CD14-positive monocyte (primary cell): ENCODE measurements around the gene PIK3C3. TPM values are rescaled to one million over a fixed set of nuclear protein-coding genes. Genes with fewer than 3 reads are reported as not detected.

Experiments
- DNase-seq, 3 donors: peaks; one replicate each; pipeline ENCODE4 v3.0.0-alpha.2; 2011 to 2022
- H2AFZ ChIP-seq: 2 replicates; pipeline ENCODE4 v1.6.0; 2012; ENCODE audit warnings: mild to moderate bottlenecking, low read depth, low read length, inconsistent platforms; ENCODE audit not compliant: insufficient read depth, poor library complexity, severe bottlenecking
- H3K27ac ChIP-seq, 2 donors: 1 replicate in 1 of 2; 2 replicates in 1 of 2; pipeline ENCODE4 v1.5.1; 2012 to 2013; ENCODE audit warnings: low read length in 2 of 2, control low read depth in 1 of 2, inconsistent platforms in 1 of 2, low read depth in 1 of 2, mild to moderate bottlenecking in 1 of 2
- H3K27me3 ChIP-seq, 2 donors: one replicate each; pipeline versions ENCODE4 v1.6.0 to v1.6.1; 2011 to 2013; ENCODE audit warnings: low read length in 2 of 2; ENCODE audit not compliant: control insufficient read depth in 2 of 2, insufficient read depth in 2 of 2
- H3K36me3 ChIP-seq, 2 donors: replicated peaks in 1 of 2; 1 replicate in 1 of 2; 2 replicates in 1 of 2; pipeline versions ENCODE4 v1.5.1 to v1.6.1; 2012 to 2013; ENCODE audit warnings: low read length in 2 of 2, control low read depth in 1 of 2, inconsistent platforms in 1 of 2, mild to moderate bottlenecking in 1 of 2; ENCODE audit not compliant: insufficient read depth in 2 of 2, control insufficient read depth in 1 of 2
- H3K4me1 ChIP-seq, 2 donors: 1 replicate in 1 of 2; 2 replicates in 1 of 2; pipeline versions ENCODE4 v1.5.1 to v1.6.1; 2012 to 2013; ENCODE audit warnings: low read length in 2 of 2, control low read depth in 1 of 2, inconsistent platforms in 1 of 2, mild to moderate bottlenecking in 1 of 2, moderate library complexity in 1 of 2; ENCODE audit not compliant: insufficient read depth in 2 of 2, control insufficient read depth in 1 of 2
- H3K4me2 ChIP-seq: replicated peaks from 2 replicates; pipeline ENCODE3; 2012; ENCODE audit warnings: low read length, moderate library complexity, mild to moderate bottlenecking; ENCODE audit not compliant: poor library complexity, severe bottlenecking; ENCODE audit errors: extremely low read depth
- H3K4me3 ChIP-seq, 3 experiments: fragments of 200-600 bp in 1 of 3; sonication (generic) in 1 of 3; replicated peaks in 1 of 3; 1 replicate in 2 of 3; 2 replicates in 1 of 3; pipeline ENCODE4 v1.5.1; 2011 to 2013; ENCODE audit warnings: low read length in 3 of 3, mild to moderate bottlenecking in 3 of 3, control low read depth in 2 of 3, low read depth in 2 of 3, inconsistent platforms in 1 of 3, moderate library complexity in 1 of 3
- H3K79me2 ChIP-seq: 2 replicates; pipeline ENCODE4 v1.6.0; 2012; ENCODE audit warnings: mild to moderate bottlenecking, control low read depth, inconsistent platforms, low read length, moderate library complexity; ENCODE audit not compliant: insufficient read depth
- H3K9ac ChIP-seq: 2 replicates; pipeline ENCODE4 v1.6.0; 2017; ENCODE audit warnings: low read length, mild to moderate bottlenecking; ENCODE audit not compliant: insufficient read depth, poor library complexity, severe bottlenecking
- H3K9me3 ChIP-seq, 2 donors: replicated peaks in 1 of 2; 1 replicate in 1 of 2; 2 replicates in 1 of 2; pipeline versions ENCODE4 v1.5.1 to v1.6.1; 2012 to 2013; ENCODE audit warnings: low read length in 2 of 2, control low read depth in 1 of 2; ENCODE audit not compliant: control insufficient read depth in 1 of 2, insufficient read depth in 1 of 2
- H4K20me1 ChIP-seq: 2 replicates; pipeline ENCODE4 v1.6.0; 2012; ENCODE audit warnings: mild to moderate bottlenecking, low read length, control low read depth, moderate library complexity; ENCODE audit not compliant: insufficient read depth
- H3K27ac Mint-ChIP-seq, 7 donors: one replicate each; pipeline ENCODE4 v1.8.0; 2020; ENCODE audit warnings: mild to moderate bottlenecking in 7 of 7, mixed read lengths in 7 of 7, moderate library complexity in 6 of 7, inconsistent platforms in 2 of 7
- H3K27me3 Mint-ChIP-seq, 3 donors: one replicate each; pipeline ENCODE4 v1.8.0; 2021 to 2022; ENCODE audit warnings: low read depth in 3 of 3, mild to moderate bottlenecking in 3 of 3, mixed read lengths in 3 of 3, moderate library complexity in 3 of 3, inconsistent platforms in 1 of 3
- H3K36me3 Mint-ChIP-seq, 2 donors: one replicate each; pipeline ENCODE4 v1.8.0; 2020; ENCODE audit warnings: mixed read lengths in 2 of 2, inconsistent platforms in 1 of 2, mild to moderate bottlenecking in 1 of 2
- H3K4me1 Mint-ChIP-seq: one replicate; pipeline ENCODE4 v1.8.0; 2020; ENCODE audit warnings: mild to moderate bottlenecking, mixed read lengths
- H3K4me3 Mint-ChIP-seq, 2 donors: one replicate each; pipeline ENCODE4 v1.8.0; 2020; ENCODE audit warnings: mild to moderate bottlenecking in 2 of 2, mixed read lengths in 2 of 2, moderate library complexity in 1 of 2
- H3K9me3 Mint-ChIP-seq, 7 donors: one replicate each; pipeline ENCODE4 v1.8.0; 2020 to 2022; ENCODE audit warnings: mixed read lengths in 7 of 7, mild to moderate bottlenecking in 6 of 7, moderate library complexity in 6 of 7, inconsistent platforms in 2 of 7
- WGBS: methylation state at CpG from one replicate; pipeline ENCODE4 v1.1.5; 2013; ENCODE audit warnings: missing lambda C conversion rate; ENCODE audit not compliant: insufficient coverage; 5-methylcytosine and 5-hydroxymethylcytosine counted together
- intact Hi-C, 2 donors: fragments of 100-400 bp; cut with micrococcal nuclease; formaldehyde crosslinking; loops; one replicate each; pipeline versions ENCODE4 v1.15.0 to v1.15.1; 2023
- polyA plus RNA-seq, 3 donors: library from polyadenylated mRNA; depleted of rRNA in 1 of 3; unstranded in 2 of 3; stranded (reverse) in 1 of 3; fragments of 300-500 nt in 2 of 3; fragments of >200 nt in 1 of 3; fragmentation: Illumina TruSeq in 2 of 3; gene quantifications; 1 replicate in 2 of 3; 2 replicates in 1 of 3; pipeline ENCODE4 v1.2.3, GENCODE V29; 2012 to 2021
- TF ChIP-seq, protein P1 (sequence below): fragments of 200-600 bp; IDR thresholded peaks from one replicate; pipeline ENCODE4 v1.8.0; 2022; ENCODE audit warnings: antibody characterized with exemption, mild to moderate bottlenecking

The PIK3C3 gene
- polyA plus RNA-seq, 3 donors, result 16.5 to 29.1 (median 25.9) TPM

DNA sequence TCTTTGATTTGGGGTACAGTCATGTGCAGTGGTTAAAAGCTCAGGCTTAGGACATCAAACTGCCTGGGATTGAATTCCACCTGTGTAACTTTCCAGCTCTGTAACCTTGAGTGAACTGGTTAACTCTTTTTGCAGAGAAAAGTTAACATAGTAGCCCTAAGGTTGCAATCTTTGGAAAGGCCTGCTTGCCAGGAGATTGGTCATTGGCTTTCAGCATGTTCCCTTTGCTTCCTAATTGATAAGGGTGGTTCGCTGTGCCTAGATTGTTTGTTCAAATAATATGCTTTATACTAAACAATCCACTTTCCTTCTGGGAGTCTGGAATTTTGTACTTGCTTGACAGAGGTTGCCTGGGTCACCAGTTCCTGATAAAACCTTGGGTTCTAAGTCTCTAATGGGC is 86.8 kb downstream of the PIK3C3 start:
- H3K36me3 ChIP-seq, result peaks cover 72 to 99% of the 10 kb centered on the region in 2 donors
- H3K79me2 ChIP-seq, result no peaks in the 10 kb centered on the region
- H3K9me3 ChIP-seq, result no peaks in the 10 kb centered on the region
- peak overlapping the region in 1 of 7 donors; percentile 26 for H3K27ac Mint-ChIP-seq
- no peaks in the 10 kb centered on the region for H3K4me1 ChIP-seq
- no peak overlapping the region for H3K4me2 ChIP-seq
- no peaks in the 10 kb centered on the region for H3K27me3 Mint-ChIP-seq
- H3K4me1 Mint-ChIP-seq, result no peaks in the 10 kb centered on the region
- intact Hi-C loops, result no loop called here
- TF ChIP-seq, protein P1, sequence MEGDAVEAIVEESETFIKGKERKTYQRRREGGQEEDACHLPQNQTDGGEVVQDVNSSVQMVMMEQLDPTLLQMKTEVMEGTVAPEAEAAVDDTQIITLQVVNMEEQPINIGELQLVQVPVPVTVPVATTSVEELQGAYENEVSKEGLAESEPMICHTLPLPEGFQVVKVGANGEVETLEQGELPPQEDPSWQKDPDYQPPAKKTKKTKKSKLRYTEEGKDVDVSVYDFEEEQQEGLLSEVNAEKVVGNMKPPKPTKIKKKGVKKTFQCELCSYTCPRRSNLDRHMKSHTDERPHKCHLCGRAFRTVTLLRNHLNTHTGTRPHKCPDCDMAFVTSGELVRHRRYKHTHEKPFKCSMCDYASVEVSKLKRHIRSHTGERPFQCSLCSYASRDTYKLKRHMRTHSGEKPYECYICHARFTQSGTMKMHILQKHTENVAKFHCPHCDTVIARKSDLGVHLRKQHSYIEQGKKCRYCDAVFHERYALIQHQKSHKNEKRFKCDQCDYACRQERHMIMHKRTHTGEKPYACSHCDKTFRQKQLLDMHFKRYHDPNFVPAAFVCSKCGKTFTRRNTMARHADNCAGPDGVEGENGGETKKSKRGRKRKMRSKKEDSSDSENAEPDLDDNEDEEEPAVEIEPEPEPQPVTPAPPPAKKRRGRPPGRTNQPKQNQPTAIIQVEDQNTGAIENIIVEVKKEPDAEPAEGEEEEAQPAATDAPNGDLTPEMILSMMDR, result no peak
- H3K36me3 Mint-ChIP-seq, result peaks cover 73 to 81% of the 10 kb centered on the region in 2 donors
- no CpG with 5 or more reads among the region's 1 CpG for WGBS
- DNase-seq, result no peak
- H3K27ac ChIP-seq, result no peak overlapping the region
- no peaks in the 10 kb centered on the region for H4K20me1 ChIP-seq
- no peaks in the 10 kb centered on the region for H3K9me3 Mint-ChIP-seq
- H3K9ac ChIP-seq, result no peak overlapping the region
- no peaks in the 10 kb centered on the region for H3K27me3 ChIP-seq
- no peak overlapping the region for H3K4me3 ChIP-seq
- no peak overlapping the region for H3K4me3 Mint-ChIP-seq
- H2AFZ ChIP-seq, result no peak overlapping the region

DNA sequence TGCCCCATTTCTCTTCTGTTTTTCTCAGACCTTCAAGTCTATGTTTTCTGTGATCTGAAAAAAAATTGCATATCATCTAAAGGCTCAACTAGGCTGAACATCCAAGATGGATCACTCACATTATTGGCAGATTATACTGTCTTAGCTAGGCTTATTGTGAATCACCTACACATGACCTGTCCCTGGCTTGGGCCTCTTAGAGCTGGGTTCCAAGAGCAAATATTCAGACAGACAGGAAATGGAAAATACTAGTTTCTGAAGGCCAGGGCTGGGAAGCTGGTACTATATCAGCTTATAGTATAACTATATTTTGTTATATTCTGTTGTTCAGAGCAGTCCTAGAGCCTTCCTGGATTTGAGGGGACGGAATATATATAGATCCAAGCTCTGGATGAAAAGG is 90.3 kb downstream of the PIK3C3 start:
- Histone ChIP-seq H3K27me3 (no peaks in the 10 kb centered on the region), H3K79me2 (no peaks in the 10 kb centered on the region), H3K4me2 (no peak overlapping the region), H2AFZ (no peak overlapping the region), H3K27ac (no peak overlapping the region), H3K36me3 (peaks cover 51 to 88% of the 10 kb centered on the region in 2 donors), H3K4me1 (peaks cover 7 to 13% of the 10 kb centered on the region in 2 donors), H3K4me3 (no peak overlapping the region), H3K9me3 (no peaks in the 10 kb centered on the region), H3K9ac (no peak overlapping the region), H4K20me1 (peaks cover 3% of the 10 kb centered on the region)
- Mint-ChIP-seq H3K4me3 (no peak overlapping the region), H3K9me3 (no peaks in the 10 kb centered on the region), H3K27ac (peak overlapping the region in 1 of 7 donors; percentile 7), H3K27me3 (no peaks in the 10 kb centered on the region), H3K36me3 (peaks cover 59 to 62% of the 10 kb centered on the region in 2 donors), H3K4me1 (peaks cover 12% of the 10 kb centered on the region)
- TF ChIP-seq, protein P1, result no peak
- no peak for DNase-seq
- no CpG with 5 or more reads among the region's 1 CpG for WGBS
- intact Hi-C loops, result no loop called here
